ENCODE results near the gene MADD. TPM values are rescaled to one million over a fixed set of nuclear protein-coding genes. Genes with fewer than 3 reads are reported as not detected.

MADD gene
- total and polyA plus RNA-seq, 2 donors (not counting 1 experiment from before 2014, with no cell fraction given), result 7.0 to 15.4 TPM

DNA sequence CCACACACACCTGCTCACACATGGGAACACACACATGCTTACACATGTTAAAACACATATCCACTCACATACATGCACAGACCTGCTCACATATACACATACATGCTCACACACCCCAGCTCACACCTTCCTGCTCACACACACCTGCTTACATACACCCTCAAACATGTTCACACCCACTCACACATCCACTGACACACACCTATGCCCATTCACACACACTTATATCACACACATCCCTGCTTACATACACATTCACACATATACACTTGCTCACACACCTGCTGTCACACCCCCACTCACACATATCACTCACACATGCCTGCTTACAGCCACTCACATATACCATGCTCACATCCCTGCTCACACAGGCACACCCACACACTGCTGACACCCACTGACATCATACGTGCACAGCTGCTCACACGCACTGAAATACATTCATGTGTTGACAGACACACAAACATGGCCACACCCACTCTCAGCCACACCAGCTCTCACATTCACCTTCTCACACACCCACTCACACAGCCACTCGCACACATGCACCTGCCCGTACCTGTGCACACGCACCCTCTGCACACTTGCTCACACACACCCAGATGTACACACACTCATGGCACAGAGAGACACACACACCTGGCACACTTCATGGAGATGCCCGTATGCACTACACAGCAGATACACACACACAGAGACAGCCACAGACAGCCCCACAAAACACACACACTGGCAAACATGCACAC, 88.2 kb downstream of the MADD start:
- H3K4me1 ChIP-seq (ENCODE audit: control insufficient read depth, extremely low read depth, insufficient read depth, low read length), result no peaks in the 10 kb centered on the region
- H3K79me2 ChIP-seq (ENCODE audit: control insufficient read depth, insufficient read depth, low read length), result no peaks in the 10 kb centered on the region
- H3K27ac ChIP-seq (ENCODE audit: insufficient read depth, low read length), result no peak overlapping the region
- H3K27me3 ChIP-seq (ENCODE audit: control insufficient read depth, insufficient read depth, low read length), result no peaks in the 10 kb centered on the region
- no peak for DNase-seq (ENCODE audit: low read depth in 2 of 2)
- H3K4me3 ChIP-seq (replicated peaks in 1 of 4; ENCODE audit: control extremely low read depth in 1 of 4, insufficient read depth in 1 of 4, low read depth in 3 of 4, low read length in 4 of 4), result no peak overlapping the region
- no peaks in the 10 kb centered on the region for H3K9me3 ChIP-seq (ENCODE audit: control insufficient read depth, insufficient read depth, low read depth, low read length)
- H2AFZ ChIP-seq (ENCODE audit: low read length), result no peak overlapping the region
- no peak for TF ChIP-seq EZH2 (IDR thresholded peaks at IDR 0.05; ENCODE audit: low read length, missing control alignments)
- no peak for TF ChIP-seq CTCF (conservative IDR thresholded peaks at IDR 0.05 in 1 of 2, IDR thresholded peaks at IDR 0.05 in 1 of 2; ENCODE audit: low read depth in 1 of 2, low read length in 2 of 2)
- no peak overlapping the region for H3K4me2 ChIP-seq (ENCODE audit: extremely low read depth, insufficient read depth, low read length)
- no peaks in the 10 kb centered on the region for H4K20me1 ChIP-seq (ENCODE audit: control insufficient read depth, extremely low read depth, insufficient read depth, low read length)
- no peak overlapping the region for H3K9ac ChIP-seq (ENCODE audit: insufficient read depth, low read length)
- no peaks in the 10 kb centered on the region for H3K36me3 ChIP-seq (ENCODE audit: control insufficient read depth, insufficient read depth, low read length)

DNA sequence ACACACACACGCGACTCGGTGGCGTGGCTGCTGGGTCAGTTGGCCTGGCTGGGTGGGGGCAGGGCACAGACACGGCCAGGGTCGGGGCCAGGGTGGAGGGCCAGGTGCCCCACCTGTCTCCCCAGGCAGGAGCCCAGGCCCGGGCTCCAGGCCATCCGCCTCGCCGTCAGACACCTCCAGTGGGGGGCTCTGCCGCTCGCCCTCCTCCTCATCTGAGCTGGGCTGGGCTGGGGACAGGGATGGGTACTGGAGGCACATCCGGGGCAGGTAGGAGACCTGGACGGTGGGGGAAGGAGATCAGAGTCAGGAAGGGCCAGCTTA, 88.8 kb downstream of the MADD start:
- DNase-seq (ENCODE audit: low read depth in 2 of 2), result no peak
- no peak overlapping the region for H3K27ac ChIP-seq (ENCODE audit: insufficient read depth, low read length)
- no peak overlapping the region for H3K4me3 ChIP-seq (replicated peaks in 1 of 4; ENCODE audit: control extremely low read depth in 1 of 4, insufficient read depth in 1 of 4, low read depth in 3 of 4, low read length in 4 of 4)
- no peak overlapping the region for H3K9ac ChIP-seq (ENCODE audit: insufficient read depth, low read length)
- TF ChIP-seq EZH2 (IDR thresholded peaks at IDR 0.05; ENCODE audit: low read length, missing control alignments), result no peak
- TF ChIP-seq CTCF (conservative IDR thresholded peaks at IDR 0.05 in 1 of 2, IDR thresholded peaks at IDR 0.05 in 1 of 2; ENCODE audit: low read depth in 1 of 2, low read length in 2 of 2), result no peak
- H3K4me1 ChIP-seq (ENCODE audit: control insufficient read depth, extremely low read depth, insufficient read depth, low read length), result no peaks in the 10 kb centered on the region
- H3K36me3 ChIP-seq (ENCODE audit: control insufficient read depth, insufficient read depth, low read length), result no peaks in the 10 kb centered on the region
- H3K79me2 ChIP-seq (ENCODE audit: control insufficient read depth, insufficient read depth, low read length), result no peaks in the 10 kb centered on the region
- H2AFZ ChIP-seq (ENCODE audit: low read length), result no peak overlapping the region
- H3K4me2 ChIP-seq (ENCODE audit: extremely low read depth, insufficient read depth, low read length), result no peak overlapping the region
- no peaks in the 10 kb centered on the region for H3K27me3 ChIP-seq (ENCODE audit: control insufficient read depth, insufficient read depth, low read length)
- H4K20me1 ChIP-seq (ENCODE audit: control insufficient read depth, extremely low read depth, insufficient read depth, low read length), result no peaks in the 10 kb centered on the region
- H3K9me3 ChIP-seq (ENCODE audit: control insufficient read depth, insufficient read depth, low read depth, low read length), result no peaks in the 10 kb centered on the region

DNA sequence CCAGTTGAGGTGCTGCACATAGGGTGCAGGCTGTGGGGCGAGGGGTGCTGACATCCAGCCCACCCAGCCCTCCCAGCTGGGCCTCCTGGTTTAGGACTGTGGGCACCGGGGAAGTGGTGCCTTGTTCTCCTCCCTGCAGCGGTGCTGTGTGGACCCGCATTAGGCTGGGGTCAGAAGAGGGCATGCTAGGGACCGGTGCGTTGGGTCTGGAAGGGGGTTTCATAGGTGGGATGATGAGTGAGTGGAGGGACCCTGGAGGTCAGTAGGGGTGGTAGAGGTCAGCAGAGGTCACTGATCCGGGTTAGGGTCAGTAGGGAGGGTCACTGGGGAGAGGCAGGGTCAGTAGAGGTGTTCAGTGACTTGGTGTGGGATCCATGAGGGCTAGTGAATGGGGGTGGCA, 89.2 kb downstream of the MADD start:
- no peak for DNase-seq (ENCODE audit: low read depth in 2 of 2)
- no peaks in the 10 kb centered on the region for H3K9me3 ChIP-seq (ENCODE audit: control insufficient read depth, insufficient read depth, low read depth, low read length)
- H3K27ac ChIP-seq (ENCODE audit: insufficient read depth, low read length), result no peak overlapping the region
- no peak overlapping the region for H3K4me2 ChIP-seq (ENCODE audit: extremely low read depth, insufficient read depth, low read length)
- H3K36me3 ChIP-seq (ENCODE audit: control insufficient read depth, insufficient read depth, low read length), result no peaks in the 10 kb centered on the region
- TF ChIP-seq CTCF (conservative IDR thresholded peaks at IDR 0.05 in 1 of 2, IDR thresholded peaks at IDR 0.05 in 1 of 2; ENCODE audit: low read depth in 1 of 2, low read length in 2 of 2), result no peak
- TF ChIP-seq EZH2 (IDR thresholded peaks at IDR 0.05; ENCODE audit: low read length, missing control alignments), result no peak
- H3K27me3 ChIP-seq (ENCODE audit: control insufficient read depth, insufficient read depth, low read length), result no peaks in the 10 kb centered on the region
- no peaks in the 10 kb centered on the region for H4K20me1 ChIP-seq (ENCODE audit: control insufficient read depth, extremely low read depth, insufficient read depth, low read length)
- H3K79me2 ChIP-seq (ENCODE audit: control insufficient read depth, insufficient read depth, low read length), result no peaks in the 10 kb centered on the region
- no peaks in the 10 kb centered on the region for H3K4me1 ChIP-seq (ENCODE audit: control insufficient read depth, extremely low read depth, insufficient read depth, low read length)
- H2AFZ ChIP-seq (ENCODE audit: low read length), result no peak overlapping the region
- H3K9ac ChIP-seq (ENCODE audit: insufficient read depth, low read length), result no peak overlapping the region
- no peak overlapping the region for H3K4me3 ChIP-seq (replicated peaks in 1 of 4; ENCODE audit: control extremely low read depth in 1 of 4, insufficient read depth in 1 of 4, low read depth in 3 of 4, low read length in 4 of 4)
